EL (cell line): ENCODE results near the gene ATP1B3.
"Not testable (repeated sequence)": the region's sequence is repeated elsewhere in the genome, so short reads cannot be mapped to it uniquely, and the experiment has no call there.

Source experiments
- DNase-seq: peaks from one replicate; pipeline ENCODE4 v3.0.0-alpha.2; 2016

ATP1B3 gene

GRCh38 chr3:141949972-141950371 is 73.5 kb downstream of the ATP1B3 start:
- no peak for DNase-seq

GRCh38 chr3:141950572-141951493 is 74.4 kb downstream of the ATP1B3 start:
- no peak for DNase-seq

- DNase-seq: no peak
Observed at GRCh38 chr3:141952611-141953010, 76.2 kb downstream of the ATP1B3 start.

- DNase-seq: peak; percentile 61
Observed at GRCh38 chr3:141955175-141955574, 78.7 kb downstream of the ATP1B3 start.

GRCh38 chr3:141959589-141960554 is 83.4 kb downstream of the ATP1B3 start:
- peak; percentile 82 for DNase-seq

- peak; percentile 67 for DNase-seq
Observed at GRCh38 chr3:141960731-141961130, 84.3 kb downstream of the ATP1B3 start.

- peak; percentile 13 for DNase-seq
Observed at GRCh38 chr3:141963301-141963700, 86.9 kb downstream of the ATP1B3 start.

- DNase-seq: no peak
Observed at GRCh38 chr3:141965471-141965870, 89.0 kb downstream of the ATP1B3 start.

GRCh38 chr3:141969711-141970110 is 93.3 kb downstream of the ATP1B3 start:
- no peak for DNase-seq

GRCh38 chr3:141971571-141971970 is 95.1 kb downstream of the ATP1B3 start:
- DNase-seq: no peak

GRCh38 chr3:141972399-141972798 is 96.0 kb downstream of the ATP1B3 start:
- DNase-seq: no peak

- DNase-seq: not testable (repeated sequence)
Observed at GRCh38 chr3:141974777-141975176, 98.3 kb downstream of the ATP1B3 start.
